D721Med (cell line): ENCODE data around the gene ANKRD23.

ENCODE experiments used
- DNase-seq: peaks from one replicate; pipeline ENCODE4 v3.0.0; 2011; ENCODE audit warnings: low spot score; ENCODE audit not compliant: insufficient read length
- FAIRE-seq: peaks from 2 replicates; lab custom pipeline; 2011; peaks lifted over from hg19 to GRCh38; lab: Jason Lieb, UNC
- CTCF ChIP-seq: IDR thresholded peaks from 2 replicates; pipeline ENCODE4 v1.5.1; 2012; ENCODE audit warnings: mild to moderate bottlenecking, control low read depth; ENCODE audit not compliant: insufficient read depth; ENCODE audit errors: missing control alignments

The ANKRD23 gene

GRCh38 chr2:96832408-96832753, 11.4 kb downstream of the ANKRD23 start:
- no peak for TF ChIP-seq CTCF
- FAIRE-seq (no peak), DNase-seq (no peak)

GRCh38 chr2:96831679-96832078, 12.1 kb downstream of the ANKRD23 start:
- no peak for DNase-seq
- TF ChIP-seq CTCF, result no peak
- no peak for FAIRE-seq

- FAIRE-seq, result no peak
- no peak for TF ChIP-seq CTCF
- no peak for DNase-seq
Observed at GRCh38 chr2:96830044-96830562, 13.7 kb downstream of the ANKRD23 start.

- TF ChIP-seq CTCF, result no peak
- DNase-seq, result no peak
- FAIRE-seq, result no peak
Observed at GRCh38 chr2:96828874-96829273, 14.9 kb downstream of the ANKRD23 start.

GRCh38 chr2:96828436-96828835, 15.4 kb downstream of the ANKRD23 start:
- DNase-seq (no peak), FAIRE-seq (no peak)
- TF ChIP-seq CTCF, result no peak

- TF ChIP-seq CTCF, result no peak
- FAIRE-seq (no peak), DNase-seq (no peak)
Observed at GRCh38 chr2:96826546-96827278, 17.1 kb downstream of the ANKRD23 start.

GRCh38 chr2:96825057-96825456, 18.8 kb downstream of the ANKRD23 start:
- no peak for FAIRE-seq
- DNase-seq, result no peak
- no peak for TF ChIP-seq CTCF
